Stimulated activated naive B cell treated with anti-CD40 and anti-IgM and Interleukin-4, amounts not matched to agents 10 μg/mL and 1 μg/mL and 100 μg/mL, for 72 hours (primary cell): ENCODE measurements around the gene HYDIN.
"Not testable (repeated sequence)": the region's sequence is repeated elsewhere in the genome, so short reads cannot be mapped to it uniquely, and the experiment has no call there.

Experiments
- ATAC-seq, 2 donors: fragments of 150-1000 bp; cut with Tn5 transposase; replicated peaks; 2 replicates each; pipeline ENCODE4 v1.10.0; 2021; ENCODE audit warnings: moderate library complexity in 1 of 2
- DNase-seq: peaks from one replicate; pipeline ENCODE4 v3.0.0; 2021
- H3K27ac Mint-ChIP-seq: one replicate; pipeline ENCODE4 v1.8.0; 2022; ENCODE audit warnings: mild to moderate bottlenecking, mixed read lengths
- H3K27me3 Mint-ChIP-seq, 2 donors: one replicate each; pipeline ENCODE4 v1.8.0; 2022; ENCODE audit warnings: mixed read lengths in 2 of 2
- H3K36me3 Mint-ChIP-seq, 2 donors: one replicate each; pipeline ENCODE4 v1.8.0; 2022; ENCODE audit warnings: mixed read lengths in 2 of 2, mild to moderate bottlenecking in 1 of 2
- H3K4me1 Mint-ChIP-seq, 2 donors: one replicate each; pipeline ENCODE4 v1.8.0; 2022; ENCODE audit warnings: mixed read lengths in 2 of 2, mild to moderate bottlenecking in 1 of 2
- H3K4me3 Mint-ChIP-seq, 2 donors: one replicate each; pipeline ENCODE4 v1.8.0; 2022; ENCODE audit warnings: mild to moderate bottlenecking in 2 of 2, mixed read lengths in 2 of 2, moderate library complexity in 1 of 2
- H3K9me3 Mint-ChIP-seq, 2 donors: one replicate each; pipeline ENCODE4 v1.8.0; 2022; ENCODE audit warnings: mixed read lengths in 2 of 2, mild to moderate bottlenecking in 1 of 2

Gene HYDIN

GRCh38 chr16:71109656-71110208 is 120.8 kb downstream of the HYDIN start:
- not testable (repeated sequence) for ATAC-seq, DNase-seq, H3K27me3 Mint-ChIP-seq, H3K4me1 Mint-ChIP-seq, H3K4me3 Mint-ChIP-seq, H3K27ac Mint-ChIP-seq, H3K36me3 Mint-ChIP-seq, H3K9me3 Mint-ChIP-seq

DNA sequence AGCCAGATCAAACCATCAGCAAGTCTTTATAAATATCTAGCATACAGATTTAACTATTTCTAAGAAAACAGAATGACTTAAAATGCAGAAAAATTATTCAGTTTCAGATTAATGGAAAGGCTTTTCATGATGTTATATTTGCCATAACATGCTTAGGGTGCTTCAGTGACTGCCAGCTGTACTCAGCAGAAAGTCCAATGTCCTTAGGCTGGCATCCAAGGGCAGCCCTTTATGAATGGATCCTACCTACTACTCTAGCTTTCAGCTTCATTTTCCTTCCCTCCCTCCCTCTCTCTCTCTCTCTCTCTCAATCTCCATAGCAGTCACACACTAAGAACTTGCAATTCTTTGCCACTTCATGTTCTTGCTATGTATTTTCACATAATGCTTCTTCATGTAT is 124.6 kb downstream of the HYDIN start:
- H3K9me3 Mint-ChIP-seq, H3K4me3 Mint-ChIP-seq, ATAC-seq, H3K27me3 Mint-ChIP-seq, DNase-seq, H3K27ac Mint-ChIP-seq, H3K4me1 Mint-ChIP-seq, H3K36me3 Mint-ChIP-seq: not testable (repeated sequence)

DNA sequence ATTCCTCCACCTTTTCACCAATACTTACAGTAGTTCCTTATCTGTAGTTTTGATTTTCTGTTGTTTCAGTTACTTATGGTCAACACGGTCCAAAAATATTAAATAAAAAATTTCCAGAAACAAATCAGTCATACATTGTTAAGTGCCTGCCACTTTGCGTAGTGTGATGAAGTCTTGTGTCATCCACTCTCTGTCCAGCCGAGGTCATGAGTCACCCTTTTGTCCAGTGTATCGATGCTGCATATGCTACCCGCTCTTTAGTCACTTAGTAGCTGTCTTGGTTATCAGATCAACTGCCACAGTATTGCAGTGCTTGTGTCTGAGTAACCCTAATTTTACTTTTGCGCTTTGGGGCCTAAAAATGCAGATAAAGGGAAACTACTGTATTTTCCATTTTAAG is 146.9 kb downstream of the HYDIN start:
- H3K9me3 Mint-ChIP-seq, DNase-seq, H3K27ac Mint-ChIP-seq, H3K4me3 Mint-ChIP-seq, H3K4me1 Mint-ChIP-seq, H3K36me3 Mint-ChIP-seq, ATAC-seq, H3K27me3 Mint-ChIP-seq: not testable (repeated sequence)

GRCh38 chr16:71080777-71081176 is 149.7 kb downstream of the HYDIN start:
- H3K9me3 Mint-ChIP-seq, H3K4me1 Mint-ChIP-seq, H3K27me3 Mint-ChIP-seq, H3K36me3 Mint-ChIP-seq, ATAC-seq, DNase-seq, H3K27ac Mint-ChIP-seq, H3K4me3 Mint-ChIP-seq: not testable (repeated sequence)

- H3K27ac Mint-ChIP-seq, H3K4me3 Mint-ChIP-seq, H3K36me3 Mint-ChIP-seq, H3K4me1 Mint-ChIP-seq, ATAC-seq, H3K9me3 Mint-ChIP-seq, H3K27me3 Mint-ChIP-seq, DNase-seq: not testable (repeated sequence)
Measured at GRCh38 chr16:71080262-71080661, 150.3 kb downstream of the HYDIN start.

GRCh38 chr16:71070651-71071050 is 159.9 kb downstream of the HYDIN start:
- H3K4me3 Mint-ChIP-seq, H3K27me3 Mint-ChIP-seq, H3K36me3 Mint-ChIP-seq, H3K9me3 Mint-ChIP-seq, DNase-seq, H3K27ac Mint-ChIP-seq, ATAC-seq, H3K4me1 Mint-ChIP-seq: not testable (repeated sequence)

- not testable (repeated sequence) for ATAC-seq, H3K9me3 Mint-ChIP-seq, H3K4me3 Mint-ChIP-seq, H3K27ac Mint-ChIP-seq, DNase-seq, H3K4me1 Mint-ChIP-seq, H3K27me3 Mint-ChIP-seq, H3K36me3 Mint-ChIP-seq
Measured at GRCh38 chr16:71069842-71070241, 160.7 kb downstream of the HYDIN start.

DNA sequence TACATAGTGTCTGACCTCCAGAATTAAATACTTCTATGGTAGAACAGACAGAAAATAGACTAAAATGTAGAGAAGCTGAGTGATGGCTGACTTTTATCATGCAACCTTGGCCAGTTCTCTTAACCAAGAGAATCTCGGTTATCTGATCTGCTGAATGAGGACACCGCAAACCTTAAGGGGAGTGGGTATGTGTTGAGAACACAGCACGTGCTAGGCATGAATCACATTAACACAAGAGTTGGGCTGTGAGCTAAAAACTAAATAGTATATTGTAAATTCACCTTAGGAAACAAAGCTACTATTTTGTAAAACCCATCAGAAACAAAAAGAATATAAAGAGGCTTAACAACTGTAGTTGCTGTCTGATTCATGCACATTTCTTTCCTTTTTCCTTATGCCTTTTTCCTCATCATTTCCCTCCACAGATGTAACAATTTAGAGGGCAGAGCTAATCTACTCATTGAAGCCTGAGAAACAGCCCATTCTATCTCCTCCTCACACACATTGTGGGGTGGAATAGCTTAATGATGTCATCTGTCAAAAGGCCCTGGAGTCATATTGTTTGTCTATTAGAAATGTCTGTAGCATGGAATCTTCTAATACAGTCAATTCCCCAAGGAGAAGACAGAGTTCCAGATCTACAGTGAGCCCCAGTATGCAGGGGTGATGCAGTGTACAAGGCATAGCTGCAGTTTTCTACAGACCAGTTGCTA is 176.5 kb downstream of the HYDIN start:
- not testable (repeated sequence) for H3K4me3 Mint-ChIP-seq, ATAC-seq, H3K4me1 Mint-ChIP-seq, H3K27ac Mint-ChIP-seq, H3K27me3 Mint-ChIP-seq, H3K9me3 Mint-ChIP-seq, H3K36me3 Mint-ChIP-seq, DNase-seq

DNA sequence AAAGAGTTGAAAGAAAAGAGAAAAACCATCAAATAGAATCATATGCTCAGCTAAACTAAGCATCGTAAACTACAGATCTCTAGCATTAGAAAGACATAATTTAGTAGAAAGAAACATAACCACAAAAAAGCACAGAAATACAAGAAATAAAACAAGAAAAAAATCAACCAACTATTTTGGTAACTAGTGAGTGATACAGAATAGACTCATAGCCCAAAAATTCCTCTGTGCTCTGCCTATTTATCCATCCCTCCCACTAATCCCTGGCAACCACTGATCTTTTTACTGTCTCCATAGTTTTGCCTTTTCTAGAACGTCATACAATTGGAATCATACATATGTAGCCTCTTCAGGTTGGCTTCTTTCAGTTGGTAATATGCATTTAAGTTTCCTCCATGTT is 180.2 kb downstream of the HYDIN start:
- not testable (repeated sequence) for H3K9me3 Mint-ChIP-seq, H3K36me3 Mint-ChIP-seq, H3K27me3 Mint-ChIP-seq, H3K4me1 Mint-ChIP-seq, DNase-seq, H3K4me3 Mint-ChIP-seq, ATAC-seq, H3K27ac Mint-ChIP-seq

GRCh38 chr16:71039368-71040111 is 191.0 kb downstream of the HYDIN start:
- not testable (repeated sequence) for H3K36me3 Mint-ChIP-seq, ATAC-seq, H3K4me3 Mint-ChIP-seq, H3K27ac Mint-ChIP-seq, DNase-seq, H3K9me3 Mint-ChIP-seq, H3K4me1 Mint-ChIP-seq
- peaks cover 3 to 11% of the 10 kb centered on the region in 2 donors for H3K27me3 Mint-ChIP-seq

- H3K36me3 Mint-ChIP-seq, DNase-seq, H3K27ac Mint-ChIP-seq, H3K27me3 Mint-ChIP-seq, H3K4me3 Mint-ChIP-seq, ATAC-seq, H3K9me3 Mint-ChIP-seq, H3K4me1 Mint-ChIP-seq: not testable (repeated sequence)
Measured at GRCh38 chr16:71038421-71038820, 192.1 kb downstream of the HYDIN start.

- H3K4me1 Mint-ChIP-seq, ATAC-seq, H3K27me3 Mint-ChIP-seq, DNase-seq, H3K9me3 Mint-ChIP-seq, H3K36me3 Mint-ChIP-seq, H3K27ac Mint-ChIP-seq, H3K4me3 Mint-ChIP-seq: not testable (repeated sequence)
Measured at GRCh38 chr16:71037987-71038386, 192.5 kb downstream of the HYDIN start.

- not testable (repeated sequence) for H3K27ac Mint-ChIP-seq, H3K9me3 Mint-ChIP-seq, H3K4me3 Mint-ChIP-seq, H3K4me1 Mint-ChIP-seq, ATAC-seq, H3K36me3 Mint-ChIP-seq, DNase-seq, H3K27me3 Mint-ChIP-seq
Measured at GRCh38 chr16:71028032-71028727, 202.3 kb downstream of the HYDIN start.

GRCh38 chr16:71027511-71027910 is 203.0 kb downstream of the HYDIN start:
- H3K36me3 Mint-ChIP-seq, DNase-seq, ATAC-seq, H3K9me3 Mint-ChIP-seq, H3K27ac Mint-ChIP-seq, H3K4me1 Mint-ChIP-seq, H3K4me3 Mint-ChIP-seq, H3K27me3 Mint-ChIP-seq: not testable (repeated sequence)
